Measurements from ENCODE around the gene PTOV1. TPM values are rescaled to one million over a fixed set of nuclear protein-coding genes. Genes with fewer than 3 reads are reported as not detected.

PTOV1 gene
- total and polyA plus RNA-seq, 2 of the 13 experiments (the other 11 are each of a cell fraction or from before 2014, with no cell fraction given), result 63.5 to 68.5 TPM

DNA sequence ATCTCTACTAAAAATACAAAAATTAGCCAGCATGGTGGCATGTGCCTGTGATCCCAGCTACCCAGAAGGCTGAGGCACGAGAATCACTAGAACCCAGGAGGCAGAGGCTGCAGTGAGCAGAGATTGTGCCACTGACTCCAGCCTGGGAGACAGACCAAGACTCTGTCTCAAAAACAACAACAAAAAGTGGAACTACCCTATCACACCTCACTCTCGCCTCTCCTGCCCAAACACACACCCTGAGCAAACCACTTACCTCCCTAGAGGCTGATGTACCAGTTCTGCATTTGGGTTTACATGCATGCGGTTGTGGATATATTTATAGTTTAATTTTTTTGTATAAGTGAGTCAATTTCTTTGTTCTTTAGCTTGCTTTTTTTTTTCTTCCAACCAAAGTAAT is 7.7 kb upstream of the PTOV1 start:
- ChIA-PET POLR2A (interaction anchor here (0.6 kb wide), 1 partner anchor 10 kb away, joined by 3 read pairs; no protein-coding TSS in a partner anchor), CTCF (ENCODE audit: low intra/inter-chr PET ratio, low total read pairs) (no interaction called here)
- TF ChIP-seq ZNF431 (CRISPR knock-in tag; IDR thresholded peaks at IDR 0.05; ENCODE audit: borderline replicate concordance, low read depth) (no peak), MEF2D (CRISPR knock-in tag; IDR thresholded peaks at IDR 0.05) (no peak), ZNF7 (CRISPR knock-in tag; IDR thresholded peaks at IDR 0.05) (no peak), THYN1 (CRISPR knock-in tag; IDR thresholded peaks at IDR 0.05; ENCODE audit: borderline replicate concordance, low read depth) (no peak), PAX8 (CRISPR knock-in tag; IDR thresholded peaks at IDR 0.05; ENCODE audit: borderline replicate concordance) (no peak), SCMH1 (CRISPR knock-in tag; IDR thresholded peaks at IDR 0.05; ENCODE audit: borderline replicate concordance) (no peak), ZZZ3 (CRISPR knock-in tag; IDR thresholded peaks at IDR 0.05; ENCODE audit: borderline replicate concordance) (no peak), CCDC6 (CRISPR knock-in tag; IDR thresholded peaks at IDR 0.05) (no peak)
- TF ChIP-seq, protein P1, sequence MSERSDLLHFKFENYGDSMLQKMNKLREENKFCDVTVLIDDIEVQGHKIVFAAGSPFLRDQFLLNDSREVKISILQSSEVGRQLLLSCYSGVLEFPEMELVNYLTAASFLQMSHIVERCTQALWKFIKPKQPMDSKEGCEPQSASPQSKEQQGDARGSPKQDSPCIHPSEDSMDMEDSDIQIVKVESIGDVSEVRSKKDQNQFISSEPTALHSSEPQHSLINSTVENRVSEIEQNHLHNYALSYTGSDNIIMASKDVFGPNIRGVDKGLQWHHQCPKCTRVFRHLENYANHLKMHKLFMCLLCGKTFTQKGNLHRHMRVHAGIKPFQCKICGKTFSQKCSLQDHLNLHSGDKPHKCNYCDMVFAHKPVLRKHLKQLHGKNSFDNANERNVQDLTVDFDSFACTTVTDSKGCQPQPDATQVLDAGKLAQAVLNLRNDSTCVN (CRISPR knock-in tag; IDR thresholded peaks at IDR 0.05; ENCODE audit: borderline replicate concordance), result no peak
- Histone ChIP-seq H3K4me1 (ENCODE audit: insufficient read depth, low read length) (peaks cover 12% of the 10 kb centered on the region), H3K9me3 (ENCODE audit: low read length) (no peaks in the 10 kb centered on the region), H2AFZ (ENCODE audit: low read length) (no peak overlapping the region), H3K27ac (ENCODE audit: extremely low read length, insufficient read depth, low read length) (no peak overlapping the region), H3K9ac (ENCODE audit: insufficient read depth, low read depth, low read length) (no peak overlapping the region), H3K36me3 (replicated peaks in 1 of 2; ENCODE audit: control insufficient read depth in 1 of 2, insufficient read depth in 2 of 2, low read length in 2 of 2) (peaks cover 4 to 15% of the 10 kb centered on the region in 2 experiments; a peak in 3 of 5 replicates), H3K4me3 (replicated peaks in 1 of 3; ENCODE audit: insufficient read depth in 1 of 3, low read depth in 2 of 3, low read length in 3 of 3) (no peak overlapping the region), H3K27me3 (ENCODE audit: control insufficient read depth in 1 of 2, insufficient read depth in 2 of 2, low read length in 2 of 2) (no peaks in the 10 kb centered on the region), H3K4me2 (ENCODE audit: low read depth, low read length) (no peak overlapping the region), H3K79me2 (ENCODE audit: insufficient read depth, low read length) (no peaks in the 10 kb centered on the region), H4K20me1 (ENCODE audit: insufficient read depth, low read length) (no peaks in the 10 kb centered on the region)
- intact Hi-C loops (cut with micrococcal nuclease; ENCODE audit: unreplicated experiment) (no loop called here), in situ Hi-C loops (cut with HindIII; ENCODE audit: extremely low pct_ligation_motif_present, low pct_unique_long_range_greater_than_20kb) (no loop called here)
- BruUV-seq (replicated peaks), result no TSS peak
- DNase-seq (ENCODE audit: low spot score) (no peak), ATAC-seq (no peak), FAIRE-seq (no peak)
- 95% methylated on average over 3 of the region's 3 CpGs for WGBS (ENCODE audit: low lambda C conversion rate)

Measured in HepG2 (cell line).